MM.1S (cell line): ENCODE data around the gene CMIP.

Experiments
- EZH2 ChIP-seq: fragments of 300-600 bp; sonication (generic); optimal IDR thresholded peaks from 2 replicates; pipeline ENCODE3; 2017; ENCODE audit warnings: low read depth, mild to moderate bottlenecking, antibody characterized with exemption, low read length, mixed read lengths
- EZH2phosphoT487 ChIP-seq: fragments of 300-600 bp; sonication (generic); IDR thresholded peaks from 2 replicates; pipeline ENCODE4 v1.6.1; 2018; ENCODE audit warnings: antibody characterized with exemption, low read length
- TF ChIP-seq, protein P1 (sequence below): fragments of 300-600 bp; sonication (generic); IDR thresholded peaks from 2 replicates; pipeline ENCODE4 v1.5.1; 2016; ENCODE audit warnings: antibody characterized with exemption, low read length, mixed read lengths

DNA sequence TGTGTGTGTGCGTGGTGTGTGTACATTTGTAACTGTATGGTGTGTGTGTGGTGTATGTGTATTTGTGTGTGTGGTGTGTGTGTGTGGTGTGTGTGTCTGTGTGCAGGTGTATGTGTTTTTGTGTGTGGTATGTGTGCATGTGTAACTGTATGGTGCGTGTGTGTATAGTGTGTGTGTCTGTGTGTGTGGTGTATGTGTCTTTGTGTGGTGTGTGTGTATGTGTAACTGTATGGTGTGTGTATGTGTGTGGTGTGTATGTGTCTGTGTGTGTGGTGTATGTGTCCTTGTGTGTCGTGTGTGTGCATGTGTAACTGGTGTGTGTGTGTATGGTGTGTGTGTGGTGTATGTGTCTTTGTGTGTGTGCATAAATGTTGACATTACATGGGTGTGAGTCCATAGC, 170.8 kb downstream of the CMIP start:
- TF ChIP-seq, protein P1, sequence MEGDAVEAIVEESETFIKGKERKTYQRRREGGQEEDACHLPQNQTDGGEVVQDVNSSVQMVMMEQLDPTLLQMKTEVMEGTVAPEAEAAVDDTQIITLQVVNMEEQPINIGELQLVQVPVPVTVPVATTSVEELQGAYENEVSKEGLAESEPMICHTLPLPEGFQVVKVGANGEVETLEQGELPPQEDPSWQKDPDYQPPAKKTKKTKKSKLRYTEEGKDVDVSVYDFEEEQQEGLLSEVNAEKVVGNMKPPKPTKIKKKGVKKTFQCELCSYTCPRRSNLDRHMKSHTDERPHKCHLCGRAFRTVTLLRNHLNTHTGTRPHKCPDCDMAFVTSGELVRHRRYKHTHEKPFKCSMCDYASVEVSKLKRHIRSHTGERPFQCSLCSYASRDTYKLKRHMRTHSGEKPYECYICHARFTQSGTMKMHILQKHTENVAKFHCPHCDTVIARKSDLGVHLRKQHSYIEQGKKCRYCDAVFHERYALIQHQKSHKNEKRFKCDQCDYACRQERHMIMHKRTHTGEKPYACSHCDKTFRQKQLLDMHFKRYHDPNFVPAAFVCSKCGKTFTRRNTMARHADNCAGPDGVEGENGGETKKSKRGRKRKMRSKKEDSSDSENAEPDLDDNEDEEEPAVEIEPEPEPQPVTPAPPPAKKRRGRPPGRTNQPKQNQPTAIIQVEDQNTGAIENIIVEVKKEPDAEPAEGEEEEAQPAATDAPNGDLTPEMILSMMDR = no peak
- TF ChIP-seq EZH2phosphoT487 (no peak), EZH2 (no peak)
